Measurements from ENCODE around the gene UBQLNL. TPM values are rescaled to one million over a fixed set of nuclear protein-coding genes. Genes with fewer than 3 reads are reported as not detected.

Gene UBQLNL
- total RNA-seq, 1 donor: 0.36 TPM

DNA sequence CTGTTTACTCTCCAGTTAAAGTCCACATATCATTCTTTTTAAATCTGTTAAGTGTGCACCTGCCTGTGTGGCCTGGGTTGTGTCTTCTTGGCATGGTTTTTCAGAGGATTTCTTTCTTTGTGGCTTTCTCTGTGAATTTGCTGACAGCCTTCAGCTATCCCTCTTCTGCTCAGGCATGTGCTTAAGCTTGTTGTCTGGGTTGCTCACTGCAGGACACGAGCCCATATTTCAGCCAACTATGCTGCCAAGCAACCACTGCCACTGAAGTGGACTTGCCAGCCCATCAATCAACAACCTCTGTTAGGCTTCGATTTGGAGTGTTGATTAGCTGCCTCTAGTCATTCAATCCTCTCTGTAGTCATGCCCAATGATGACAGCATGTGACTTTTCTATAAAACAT, 49.0 kb downstream of the UBQLNL start:
- Histone ChIP-seq H4K20me1 (ENCODE audit: insufficient read depth, low read length) (no peaks in the 10 kb centered on the region), H3K27ac (ENCODE audit: low read depth, low read length) (no peak overlapping the region), H3K36me3 (ENCODE audit: insufficient read depth, low read length) (no peaks in the 10 kb centered on the region), H3K4me1 (ENCODE audit: insufficient read depth, low read length) (no peaks in the 10 kb centered on the region), H3K9me3 (ENCODE audit: low read depth, low read length) (no peaks in the 10 kb centered on the region), H3K27me3 (ENCODE audit: insufficient read depth, low read length) (no peaks in the 10 kb centered on the region), H3K4me2 (ENCODE audit: insufficient read depth, low read length) (no peak overlapping the region), H3K4me3 (ENCODE audit: insufficient read depth, low read length) (no peak overlapping the region), H2AFZ (ENCODE audit: low read length) (no peak overlapping the region), H3K79me2 (ENCODE audit: insufficient read depth, low read length) (no peaks in the 10 kb centered on the region)
- DNase-seq (ENCODE audit: insufficient read length, low spot score, missing footprints): no peak
- TF ChIP-seq, protein P1, sequence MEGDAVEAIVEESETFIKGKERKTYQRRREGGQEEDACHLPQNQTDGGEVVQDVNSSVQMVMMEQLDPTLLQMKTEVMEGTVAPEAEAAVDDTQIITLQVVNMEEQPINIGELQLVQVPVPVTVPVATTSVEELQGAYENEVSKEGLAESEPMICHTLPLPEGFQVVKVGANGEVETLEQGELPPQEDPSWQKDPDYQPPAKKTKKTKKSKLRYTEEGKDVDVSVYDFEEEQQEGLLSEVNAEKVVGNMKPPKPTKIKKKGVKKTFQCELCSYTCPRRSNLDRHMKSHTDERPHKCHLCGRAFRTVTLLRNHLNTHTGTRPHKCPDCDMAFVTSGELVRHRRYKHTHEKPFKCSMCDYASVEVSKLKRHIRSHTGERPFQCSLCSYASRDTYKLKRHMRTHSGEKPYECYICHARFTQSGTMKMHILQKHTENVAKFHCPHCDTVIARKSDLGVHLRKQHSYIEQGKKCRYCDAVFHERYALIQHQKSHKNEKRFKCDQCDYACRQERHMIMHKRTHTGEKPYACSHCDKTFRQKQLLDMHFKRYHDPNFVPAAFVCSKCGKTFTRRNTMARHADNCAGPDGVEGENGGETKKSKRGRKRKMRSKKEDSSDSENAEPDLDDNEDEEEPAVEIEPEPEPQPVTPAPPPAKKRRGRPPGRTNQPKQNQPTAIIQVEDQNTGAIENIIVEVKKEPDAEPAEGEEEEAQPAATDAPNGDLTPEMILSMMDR (IDR thresholded peaks at IDR 0.05; ENCODE audit: extremely low read depth, low read depth, low read length): no peak

Other genes with a start within 250 kb of the UBQLNL start
- gene HBE1, start 246.8 kb downstream of the UBQLNL start, total RNA-seq: not detected in 2 replicates
- not detected in 2 replicates for gene OR51B4, start 214.8 kb downstream of the UBQLNL start, total RNA-seq
- gene OR51B2, start 192.4 kb downstream of the UBQLNL start, total RNA-seq: not detected in 2 replicates
- not detected in 2 replicates for gene OR51B5, start 173.2 kb downstream of the UBQLNL start, total RNA-seq
- gene OR51B6, start 165.2 kb downstream of the UBQLNL start, total RNA-seq: not detected in 2 replicates
- not detected in 2 replicates for gene OR51M1, start 132.9 kb downstream of the UBQLNL start, total RNA-seq
- gene OR51Q1, start 94.6 kb downstream of the UBQLNL start, total RNA-seq: not detected in 2 replicates
- gene OR51I1, start 75.2 kb downstream of the UBQLNL start, total RNA-seq: under 0.01 TPM in 1 of 2 replicates, not detected in the other
- gene OR51I2, start 67.4 kb downstream of the UBQLNL start, total RNA-seq: not detected in 2 replicates
- not detected in 2 replicates for gene OR52D1, start 28.0 kb downstream of the UBQLNL start, total RNA-seq
- gene UBQLN3, start 6.7 kb downstream of the UBQLNL start, total RNA-seq: under 0.01 TPM in 1 of 2 replicates, not detected in the other
- gene OR52H1, start 31.8 kb upstream of the UBQLNL start, total RNA-seq: 0.29 and 0.36 TPM in 2 replicates
- gene OR52B6, start 64.2 kb upstream of the UBQLNL start, total RNA-seq: not detected in 2 replicates
- 3.6 and 3.8 TPM in 2 replicates for gene TRIM6, start 79.9 kb upstream of the UBQLNL start, total RNA-seq
- gene TRIM34, start 108.3 kb upstream of the UBQLNL start, total RNA-seq: 8.3 and 10.3 TPM in 2 replicates
- gene TRIM5, start 168.4 kb upstream of the UBQLNL start, total RNA-seq: 25.9 and 29.7 TPM in 2 replicates
- 152 and 185 TPM in 2 replicates for gene TRIM22, start 173.1 kb upstream of the UBQLNL start, total RNA-seq
- gene OR56B1, start 219.7 kb upstream of the UBQLNL start, total RNA-seq: under 0.01 TPM in 1 of 2 replicates, not detected in the other
- not detected in 2 replicates for gene OR52N4, start 237.5 kb upstream of the UBQLNL start, total RNA-seq

All from osteoblast (primary cell).